GM18505 (cell line): Measurements from ENCODE around the gene HOXA5.

ENCODE experiments used
- ATAC-seq: cut with Tn5 transposase; IDR thresholded peaks from one replicate; pipeline ENCODE4 v1.9.1; 2021; ENCODE audit not compliant: unreplicated experiment
- POLR2A ChIP-seq: IDR thresholded peaks from 4 replicates; pipeline ENCODE4 v1.6.1; 2011; ENCODE audit warnings: borderline replicate concordance; ENCODE audit not compliant: insufficient read depth, insufficient read length; ENCODE audit errors: extremely low read depth

HOXA5 gene

DNA sequence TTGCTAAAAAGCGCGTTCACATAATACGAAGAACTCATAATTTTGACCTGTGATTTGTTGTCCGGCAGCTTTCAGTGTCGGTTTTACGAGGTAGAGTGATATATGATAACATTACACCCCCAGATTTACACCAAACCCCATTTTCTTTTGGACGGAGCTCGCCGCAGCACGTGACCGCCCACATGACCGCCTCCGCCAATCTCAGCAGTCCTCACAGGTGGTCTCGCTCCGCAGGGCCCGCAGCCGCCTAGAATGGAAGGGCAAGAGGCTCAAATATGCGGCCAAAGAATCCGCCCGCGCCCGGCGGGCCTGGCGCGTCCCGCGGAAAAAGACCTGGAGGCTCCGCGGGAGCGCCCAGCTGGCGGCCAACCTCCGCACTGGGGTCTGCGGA is 13.0 kb upstream of the HOXA5 start, which contains the start of gene HOXA7:
TSS of gene HOXA7 (minus strand) at position 168 of the 391 bp plus-strand sequence. CDS start at position 38, 130 bp downstream.
- TF ChIP-seq POLR2A, result no peak
- no peak for ATAC-seq

DNA sequence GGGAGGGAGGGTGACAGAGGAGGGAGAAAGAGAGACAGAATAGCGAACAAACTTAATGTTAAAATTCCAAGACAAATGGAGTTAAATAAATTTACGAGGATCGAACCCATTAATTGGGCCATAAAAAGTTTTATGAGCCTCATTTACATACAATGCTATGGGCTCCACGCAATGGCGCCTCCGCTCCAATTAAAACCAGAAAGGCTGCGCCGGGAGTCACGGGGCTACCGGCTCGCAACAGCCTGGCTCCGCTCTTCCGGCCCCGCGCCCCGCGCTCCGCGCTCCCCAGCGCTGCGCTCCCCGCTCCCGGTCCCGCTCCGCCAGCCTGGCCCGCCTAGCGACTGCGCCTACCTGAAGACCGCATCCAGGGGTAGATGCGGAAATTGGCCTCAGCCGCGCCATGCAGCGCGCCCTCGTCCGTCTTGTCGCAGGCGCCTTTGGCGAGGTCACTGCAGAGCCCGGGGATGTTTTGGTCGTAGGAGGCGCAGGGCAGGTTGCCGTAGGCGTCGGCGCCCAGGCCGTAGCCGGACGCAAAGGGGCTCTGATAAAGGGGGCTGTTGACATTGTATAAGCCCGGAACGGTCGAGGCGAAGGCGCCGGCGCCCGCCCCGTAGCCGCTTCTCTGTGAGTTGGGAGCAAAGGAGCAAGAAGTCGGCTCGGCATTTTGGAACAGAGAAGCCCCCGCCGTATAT is 12.5 kb upstream of the HOXA5 start:
- TF ChIP-seq POLR2A, result no peak
- ATAC-seq, result no peak

DNA sequence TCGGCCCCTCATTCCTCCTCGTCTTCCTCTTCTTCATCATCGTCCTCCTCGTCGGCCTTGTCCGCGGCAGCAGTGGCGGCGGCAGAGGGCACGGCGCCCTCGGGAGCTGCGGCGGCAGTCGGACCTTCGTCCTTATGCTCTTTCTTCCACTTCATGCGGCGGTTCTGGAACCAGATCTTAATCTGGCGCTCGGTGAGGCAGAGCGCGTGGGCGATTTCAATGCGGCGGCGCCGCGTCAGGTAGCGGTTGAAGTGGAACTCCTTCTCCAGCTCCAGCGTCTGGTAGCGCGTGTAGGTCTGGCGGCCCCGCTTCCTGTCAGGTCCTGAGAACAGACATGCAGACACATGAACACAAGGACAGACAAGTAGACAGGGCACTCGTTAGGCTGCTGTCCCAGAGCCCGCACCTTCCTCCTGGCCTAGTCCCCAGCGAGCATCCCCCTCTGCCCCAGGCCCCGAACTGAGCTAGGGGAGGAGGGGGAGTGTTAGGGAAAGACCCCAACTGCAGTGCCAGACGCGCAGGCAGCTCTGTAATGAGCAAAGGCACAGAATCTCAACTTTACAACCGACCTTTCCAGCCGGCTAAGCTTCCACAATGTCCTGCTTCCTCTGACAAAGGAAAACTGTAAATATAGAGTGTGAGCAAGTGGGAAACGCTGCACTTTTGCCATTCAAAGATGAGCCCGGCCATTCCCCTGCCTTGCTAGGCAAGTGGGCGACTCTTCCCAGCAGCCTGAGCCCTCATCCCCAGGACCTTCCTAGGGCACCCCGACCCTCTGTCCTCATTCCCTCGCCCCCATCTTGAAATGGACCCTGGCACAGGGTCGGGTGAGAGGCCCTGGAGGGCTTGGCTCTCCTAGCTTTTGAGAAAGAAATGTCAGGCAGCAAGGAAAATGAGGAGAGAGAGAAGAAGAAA is 11.7 kb upstream of the HOXA5 start:
- ATAC-seq, result no peak
- TF ChIP-seq POLR2A, result no peak

DNA sequence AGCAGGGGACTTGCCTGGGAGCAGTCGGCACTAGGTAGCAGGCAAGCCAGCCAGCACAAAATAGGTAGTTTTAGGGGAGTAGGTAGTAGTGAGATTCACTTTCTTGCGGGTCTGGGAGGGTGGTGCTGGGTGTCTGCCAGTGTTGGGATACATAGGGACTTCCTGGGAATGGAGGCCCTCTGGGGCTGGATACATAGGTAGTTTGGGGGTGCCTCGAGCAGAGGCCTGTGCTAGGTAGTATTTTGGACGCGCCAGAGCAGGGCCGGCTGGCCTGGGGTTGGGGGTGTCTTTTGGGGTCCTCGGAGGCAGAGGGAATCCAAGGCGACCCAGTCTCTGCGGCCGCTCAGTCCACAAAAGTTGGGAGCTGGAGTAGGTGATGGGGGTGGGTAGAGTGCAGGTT is 10.9 kb upstream of the HOXA5 start:
- no peak for TF ChIP-seq POLR2A
- no peak for ATAC-seq

DNA sequence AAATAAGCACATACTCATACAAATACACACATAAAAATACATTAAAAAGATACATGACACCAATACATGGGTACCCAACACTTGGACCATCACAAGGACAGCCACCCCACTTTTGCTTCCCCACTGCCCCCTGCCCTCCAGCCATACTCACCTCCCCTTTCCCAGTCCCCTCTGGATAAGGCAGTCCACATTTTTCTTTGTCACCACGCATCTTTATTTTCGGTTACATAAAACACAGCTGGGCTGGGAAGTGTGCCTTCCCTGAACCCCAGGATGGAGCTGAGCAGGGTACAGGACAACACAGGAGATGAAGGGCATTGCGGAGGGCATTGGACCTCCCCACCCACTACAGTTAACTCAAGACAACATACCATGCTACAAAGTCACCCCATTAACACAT is 10.0 kb upstream of the HOXA5 start:
- TF ChIP-seq POLR2A, result no peak
- ATAC-seq, result no peak

DNA sequence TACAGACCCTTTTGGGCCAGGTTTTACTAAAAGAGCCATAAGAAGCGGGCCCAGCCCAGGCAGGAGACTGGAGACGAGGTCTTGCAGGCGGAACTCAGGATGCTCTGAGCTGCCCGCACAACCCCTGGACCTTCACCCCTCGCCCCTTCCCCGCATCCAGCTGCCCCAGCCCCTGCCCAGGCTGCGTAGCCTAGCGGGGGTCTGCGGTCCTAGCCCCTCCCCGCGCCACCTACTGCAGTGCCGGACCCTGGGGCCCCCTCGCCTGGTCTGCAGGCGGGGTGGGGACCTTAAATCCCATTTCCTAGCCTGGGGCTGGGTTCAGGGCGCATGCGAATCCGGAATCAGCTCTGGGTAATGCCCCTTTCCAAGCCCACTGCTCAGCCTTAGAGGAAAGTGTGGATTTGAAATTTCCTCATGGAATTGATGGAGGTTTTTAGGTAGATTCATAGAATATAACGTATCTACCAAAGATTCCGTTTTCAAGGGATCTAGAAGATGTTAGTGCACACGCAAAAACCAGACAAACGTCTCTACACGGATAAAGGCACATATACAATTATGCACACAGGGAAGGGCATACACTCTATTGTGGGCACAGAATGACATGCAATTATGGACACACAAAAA is 9.4 kb upstream of the HOXA5 start:
- no peak for TF ChIP-seq POLR2A
- ATAC-seq, result no peak

DNA sequence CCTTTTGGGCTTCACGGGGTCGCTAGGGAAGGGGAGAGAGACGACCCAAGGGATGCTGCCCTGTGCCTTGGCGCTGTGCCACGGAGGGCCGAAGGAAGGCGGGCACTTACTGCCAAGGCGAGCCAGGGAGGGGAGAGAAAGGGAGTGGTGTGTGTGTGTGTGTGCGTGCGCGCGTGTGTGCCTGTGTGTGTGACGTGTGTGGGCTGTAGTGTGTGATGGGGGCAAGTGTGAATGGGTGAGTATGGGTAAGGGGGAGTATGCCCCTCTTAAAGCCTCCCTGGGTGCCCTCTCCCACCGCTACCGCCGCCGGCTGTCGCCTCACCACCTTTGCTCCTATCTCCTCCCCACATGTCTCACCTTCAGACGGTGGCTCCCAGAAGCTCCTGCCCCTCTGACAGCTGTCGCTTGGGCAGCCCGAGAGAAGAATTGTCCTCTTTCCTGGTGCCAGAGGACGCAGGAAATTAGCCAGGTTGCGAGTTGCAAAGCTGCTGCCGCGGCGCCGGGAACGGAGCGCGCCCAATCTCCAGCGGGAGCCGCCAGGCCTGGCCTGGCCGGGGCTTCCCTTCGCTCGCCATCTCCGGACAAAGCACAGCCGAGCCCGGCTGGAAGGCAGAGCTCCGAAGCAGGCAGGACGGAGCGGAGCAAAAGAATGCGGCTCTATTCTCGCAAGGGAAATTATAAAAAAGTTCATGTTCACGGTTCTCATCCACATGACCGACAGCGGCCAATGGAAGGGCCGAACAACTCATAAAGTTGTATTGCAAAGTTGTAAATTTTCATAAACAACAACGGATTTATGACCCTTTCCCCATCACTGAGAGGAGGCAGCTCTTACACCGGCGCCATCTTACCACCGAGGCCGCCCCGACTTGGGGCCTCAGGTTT is 8.7 kb upstream of the HOXA5 start, which contains the start of gene HOXA3:
TSS of gene HOXA3 (minus strand) at position 653 of the 885 bp plus-strand sequence. CDS start 41,943 bp downstream, outside the sequence.
- TF ChIP-seq POLR2A, result no peak
- no peak for ATAC-seq

DNA sequence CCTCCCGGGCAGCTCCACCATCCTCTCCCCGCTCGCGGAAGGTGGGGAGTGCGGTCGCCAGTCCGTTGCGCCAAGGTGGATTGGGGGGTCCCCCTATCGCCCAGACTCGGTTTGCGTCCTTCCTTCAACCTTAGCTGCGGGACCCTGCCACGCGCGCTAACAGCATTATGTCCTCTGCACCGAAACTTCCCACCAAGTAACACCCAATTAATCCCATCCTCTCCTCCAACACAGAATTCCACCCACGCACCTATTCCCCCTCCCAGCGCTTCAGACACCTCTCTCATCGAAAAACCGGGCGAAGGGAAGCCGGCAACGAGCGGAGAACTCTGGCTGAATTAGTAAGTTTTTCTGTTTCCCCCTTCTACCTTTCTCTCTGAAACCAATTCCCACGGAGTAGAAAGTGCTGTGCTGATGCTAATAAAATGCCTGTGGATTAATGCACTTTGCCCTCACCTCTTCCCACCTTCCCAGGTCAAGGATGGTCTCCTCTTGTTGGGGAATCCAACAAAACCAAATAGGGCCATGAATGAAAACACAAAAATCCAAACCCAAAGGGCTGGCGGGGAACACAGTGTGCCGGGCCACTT is 8.0 kb upstream of the HOXA5 start:
- TF ChIP-seq POLR2A, result no peak

DNA sequence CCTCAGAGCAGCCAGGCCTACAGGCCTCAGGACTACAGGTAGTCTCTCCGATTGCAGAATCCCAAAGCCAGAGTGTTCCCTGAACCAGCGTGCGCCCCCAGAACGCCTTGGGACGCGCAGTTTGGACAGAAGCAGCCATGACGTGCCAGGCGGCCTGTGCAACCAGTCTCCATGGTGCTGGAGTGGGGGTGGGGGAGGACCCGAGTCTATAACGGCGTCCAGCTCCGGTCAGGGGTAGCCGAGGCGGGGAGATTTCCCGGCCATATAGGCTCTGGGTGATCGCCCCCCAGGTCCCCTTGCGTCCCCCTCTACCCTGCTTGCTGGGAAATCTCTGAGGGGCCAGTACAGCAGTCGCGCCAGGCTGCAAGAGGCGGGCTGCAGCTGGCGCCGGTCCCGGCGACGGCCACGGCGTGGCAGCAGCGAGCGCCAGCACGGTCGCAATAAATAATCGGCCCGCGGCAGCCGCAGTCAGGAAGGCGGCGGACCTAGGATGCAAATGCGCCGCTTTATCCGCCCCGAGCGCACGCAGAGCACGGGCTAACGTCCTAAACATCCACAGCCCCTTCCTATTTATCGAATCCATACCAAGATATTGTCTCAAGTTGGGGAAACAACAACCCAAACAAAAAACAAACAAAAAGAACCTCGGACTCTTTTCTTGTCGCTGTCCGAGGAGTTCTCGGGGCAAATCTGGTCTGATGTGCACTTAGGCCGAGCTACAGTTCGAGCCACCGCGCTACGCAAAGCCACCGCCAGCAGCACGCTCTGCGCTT is 7.3 kb upstream of the HOXA5 start:
- TF ChIP-seq POLR2A, result no peak
- ATAC-seq, result peak; percentile 74

More for the DNA sequence above, 8.0 kb upstream of the HOXA5 start:
- ATAC-seq, result no peak

DNA sequence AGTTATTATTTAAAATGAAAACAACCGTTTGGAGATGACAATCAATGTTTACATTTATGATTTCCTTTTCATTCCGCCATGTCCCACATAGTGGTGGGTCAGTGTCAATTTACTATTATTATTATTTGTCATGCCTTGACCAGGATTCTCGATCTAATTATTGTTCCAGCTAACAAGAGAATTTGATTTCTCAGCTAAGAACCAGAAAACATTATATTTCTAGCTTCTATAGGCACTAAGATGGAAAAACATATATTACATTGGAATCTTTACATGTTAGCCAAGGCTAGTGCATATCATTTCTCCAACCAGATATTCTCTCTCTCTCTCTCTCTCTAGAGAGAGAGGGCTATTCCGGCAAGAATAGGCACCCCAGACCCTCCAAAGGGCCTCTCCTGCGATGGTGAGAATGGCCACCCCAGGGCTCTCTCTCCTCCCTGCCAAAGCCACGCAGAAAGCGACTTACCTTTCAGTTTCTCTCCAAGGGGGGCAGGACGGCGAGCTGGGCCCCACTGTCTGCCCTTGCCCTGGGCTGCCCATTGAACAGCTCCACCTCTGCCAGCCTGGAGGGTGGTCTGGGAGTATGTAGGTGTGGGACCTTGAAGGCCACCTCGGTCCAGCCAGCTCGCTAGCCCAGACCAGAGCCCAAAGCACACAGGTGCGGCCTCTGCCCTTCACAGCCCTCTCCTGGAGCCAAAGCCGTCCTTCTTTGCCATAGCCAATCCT is 6.5 kb upstream of the HOXA5 start:
- ATAC-seq, result peak; percentile 10
- no peak for TF ChIP-seq POLR2A
